Measurements from ENCODE around the gene PSMG3. TPM values are rescaled to one million over a fixed set of nuclear protein-coding genes. Genes with fewer than 3 reads are reported as not detected.

Gene PSMG3
- total RNA-seq, 4 donors from 2014 or later: 26.8 to 33.2 (median 29.3) TPM

- H3K9me3 ChIP-seq: no peaks in the 10 kb centered on the region
- no peak overlapping the region for H3K4me3 ChIP-seq
- WGBS: 87% methylated on average over 20 of the region's 30 CpGs
- intact Hi-C loops (cut with DNase I): no loop called here
- no peak for DNase-seq (ENCODE audit: extremely low spot score)
- peak overlapping the region; percentile 97 to 99 (median 97) for H3K27ac ChIP-seq (replicated peaks in 1 of 4)
- H3K36me3 ChIP-seq: peaks cover 5 to 22% (median 12%) of the 10 kb centered on the region in 4 donors
- TF ChIP-seq, protein P1, sequence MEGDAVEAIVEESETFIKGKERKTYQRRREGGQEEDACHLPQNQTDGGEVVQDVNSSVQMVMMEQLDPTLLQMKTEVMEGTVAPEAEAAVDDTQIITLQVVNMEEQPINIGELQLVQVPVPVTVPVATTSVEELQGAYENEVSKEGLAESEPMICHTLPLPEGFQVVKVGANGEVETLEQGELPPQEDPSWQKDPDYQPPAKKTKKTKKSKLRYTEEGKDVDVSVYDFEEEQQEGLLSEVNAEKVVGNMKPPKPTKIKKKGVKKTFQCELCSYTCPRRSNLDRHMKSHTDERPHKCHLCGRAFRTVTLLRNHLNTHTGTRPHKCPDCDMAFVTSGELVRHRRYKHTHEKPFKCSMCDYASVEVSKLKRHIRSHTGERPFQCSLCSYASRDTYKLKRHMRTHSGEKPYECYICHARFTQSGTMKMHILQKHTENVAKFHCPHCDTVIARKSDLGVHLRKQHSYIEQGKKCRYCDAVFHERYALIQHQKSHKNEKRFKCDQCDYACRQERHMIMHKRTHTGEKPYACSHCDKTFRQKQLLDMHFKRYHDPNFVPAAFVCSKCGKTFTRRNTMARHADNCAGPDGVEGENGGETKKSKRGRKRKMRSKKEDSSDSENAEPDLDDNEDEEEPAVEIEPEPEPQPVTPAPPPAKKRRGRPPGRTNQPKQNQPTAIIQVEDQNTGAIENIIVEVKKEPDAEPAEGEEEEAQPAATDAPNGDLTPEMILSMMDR (IDR thresholded peaks at IDR 0.05): no peak
- TF ChIP-seq EP300 (IDR thresholded peaks at IDR 0.05): no peak
- TF ChIP-seq POLR2A (IDR thresholded peaks at IDR 0.05; ENCODE audit: low read depth): no peak
- no peak for TF ChIP-seq POLR2AphosphoS5 (IDR thresholded peaks at IDR 0.05)
- peaks cover 55 to 87% (median 80%) of the 10 kb centered on the region in 4 donors for H3K4me1 ChIP-seq
- H3K27me3 ChIP-seq: peaks cover 0 to 2% (median 0%) of the 10 kb centered on the region in 4 donors
Observed at GRCh38 chr7:1534330-1535099, 35.3 kb downstream of the PSMG3 start.

DNA sequence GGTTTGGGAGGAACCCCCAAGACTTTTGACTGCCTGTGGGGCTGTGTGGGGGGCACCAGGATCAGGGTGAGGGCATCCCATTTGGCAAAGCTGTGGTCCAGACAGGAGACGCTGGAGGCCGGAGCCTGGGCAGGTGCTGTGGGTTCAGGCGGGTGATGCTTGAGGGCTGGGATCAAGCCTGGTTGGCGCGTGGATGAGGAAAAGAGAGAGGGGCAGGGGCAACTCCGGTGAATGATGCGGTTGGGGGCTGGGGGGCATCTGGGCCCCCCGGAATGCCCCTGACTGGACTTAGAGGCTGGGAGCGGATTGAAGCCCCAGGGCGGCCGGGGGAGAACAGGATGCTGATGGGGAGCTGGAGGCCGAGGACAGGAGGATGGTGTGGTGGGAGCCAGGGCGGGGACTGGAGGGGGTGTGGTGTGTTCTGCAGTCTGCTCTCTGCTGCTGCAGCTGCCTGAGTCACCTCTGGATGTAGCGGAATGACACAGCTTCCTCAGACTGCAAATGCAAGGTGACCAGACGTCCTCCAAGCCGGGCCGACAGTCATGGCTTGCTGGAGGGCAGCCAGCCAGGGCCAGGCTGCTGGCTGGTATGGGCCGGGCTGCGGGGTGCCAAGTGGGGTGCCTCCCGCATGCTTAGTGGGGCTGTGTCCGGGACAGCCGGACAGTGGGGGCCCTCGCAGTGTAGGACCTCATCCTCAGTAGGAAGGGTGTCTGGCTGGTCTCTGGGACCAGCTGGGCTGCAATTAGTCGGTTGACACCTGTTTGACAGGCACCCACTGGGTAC lies 36.1 kb downstream of the PSMG3 start:
- peak overlapping the region; percentile 97 to 99 (median 97) for H3K27ac ChIP-seq (replicated peaks in 1 of 4)
- peaks cover 49 to 81% (median 74%) of the 10 kb centered on the region in 4 donors for H3K4me1 ChIP-seq
- no peaks in the 10 kb centered on the region for H3K9me3 ChIP-seq
- intact Hi-C loops (cut with DNase I): no loop called here
- peaks cover 0 to 16% (median 5%) of the 10 kb centered on the region in 4 donors for H3K36me3 ChIP-seq
- peak overlapping the region; percentile 60 to 96 (median 78) for H3K4me3 ChIP-seq
- WGBS: 81% methylated on average over 18 of the region's 24 CpGs
- peaks cover 0 to 6% (median 0%) of the 10 kb centered on the region in 4 donors for H3K27me3 ChIP-seq
- no peak for TF ChIP-seq EP300 (IDR thresholded peaks at IDR 0.05)
- TF ChIP-seq, protein P1 (IDR thresholded peaks at IDR 0.05): no peak
- peak; percentile 43 to 65 for TF ChIP-seq POLR2AphosphoS5 (IDR thresholded peaks at IDR 0.05)
- TF ChIP-seq POLR2A (IDR thresholded peaks at IDR 0.05; ENCODE audit: low read depth): no peak
- DNase-seq (ENCODE audit: extremely low spot score): no peak

DNA sequence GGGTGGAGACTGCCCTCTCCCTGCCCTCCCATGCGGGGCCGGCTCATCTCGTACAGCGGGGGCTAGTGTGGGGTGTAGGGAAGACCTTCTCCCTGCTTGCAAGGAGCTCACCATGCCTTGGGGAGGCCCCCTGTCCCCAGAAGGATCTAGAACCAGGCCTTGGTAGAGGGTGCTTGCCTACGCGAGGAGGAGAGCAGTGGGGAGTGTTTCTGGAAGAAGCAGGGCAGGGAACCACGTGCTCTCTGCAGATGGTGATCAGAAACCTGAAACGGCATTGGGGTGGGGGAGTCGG lies 36.6 kb downstream of the PSMG3 start:
- Histone ChIP-seq H3K36me3 (peaks cover 0 to 16% (median 5%) of the 10 kb centered on the region in 4 donors), H3K4me3 (peak overlapping the region; percentile 60 to 96 (median 78)), H3K9me3 (no peaks in the 10 kb centered on the region), H3K27me3 (peaks cover 0 to 9% (median 0%) of the 10 kb centered on the region in 4 donors), H3K4me1 (peaks cover 43 to 76% (median 69%) of the 10 kb centered on the region in 4 donors), H3K27ac (replicated peaks in 1 of 4) (peak overlapping the region; percentile 97 to 99 (median 97))
- intact Hi-C loops (cut with DNase I): no loop called here
- no peak for DNase-seq (ENCODE audit: extremely low spot score)
- TF ChIP-seq POLR2AphosphoS5 (IDR thresholded peaks at IDR 0.05): no peak
- TF ChIP-seq POLR2A (IDR thresholded peaks at IDR 0.05; ENCODE audit: low read depth): no peak
- TF ChIP-seq, protein P1 (IDR thresholded peaks at IDR 0.05): no peak
- no peak for TF ChIP-seq EP300 (IDR thresholded peaks at IDR 0.05)
- 29% methylated on average over 9 of the region's 9 CpGs for WGBS

- Histone ChIP-seq H3K27ac (replicated peaks in 1 of 4) (peak overlapping the region; percentile 97 to 99 (median 97)), H3K36me3 (peaks cover 0 to 16% (median 5%) of the 10 kb centered on the region in 4 donors), H3K27me3 (peaks cover 0 to 14% (median 0%) of the 10 kb centered on the region in 4 donors), H3K4me1 (peaks cover 41 to 70% (median 63%) of the 10 kb centered on the region in 4 donors), H3K4me3 (peak overlapping the region; percentile 60 to 96 (median 78)), H3K9me3 (no peaks in the 10 kb centered on the region)
- TF ChIP-seq, protein P1 (IDR thresholded peaks at IDR 0.05): no peak
- peak; percentile 86 for TF ChIP-seq POLR2AphosphoS5 (IDR thresholded peaks at IDR 0.05)
- peak; percentile 21 for TF ChIP-seq POLR2A (IDR thresholded peaks at IDR 0.05; ENCODE audit: low read depth)
- TF ChIP-seq EP300 (IDR thresholded peaks at IDR 0.05): no peak
- 10% methylated on average over 29 of the region's 36 CpGs for WGBS
- intact Hi-C loops (cut with DNase I): no loop called here
- DNase-seq (ENCODE audit: extremely low spot score): peak; percentile 97
Observed at GRCh38 chr7:1532456-1533254, 37.2 kb downstream of the PSMG3 start.

Measured in esophagus muscularis mucosa (tissue), 4 donors.